GM23248 (cell line): ENCODE measurements around the gene HDAC4.

Experiments
- EZH2 ChIP-seq: fragments of 200-600 bp; sonication (generic); IDR thresholded peaks from 2 replicates; pipeline ENCODE4 v1.6.1; 2018; ENCODE audit warnings: antibody characterized with exemption, mild to moderate bottlenecking; ENCODE audit not compliant: insufficient read depth, poor library complexity, severe bottlenecking
- EZH2phosphoT487 ChIP-seq: fragments of 200-600 bp; sonication (generic); IDR thresholded peaks from 2 replicates; pipeline ENCODE4 v1.6.1; 2018; ENCODE audit warnings: antibody characterized with exemption, moderate library complexity, mild to moderate bottlenecking, low read depth; ENCODE audit not compliant: insufficient read depth

GRCh38 chr2:239365071-239365781, 35.6 kb downstream of the HDAC4 start:
- TF ChIP-seq EZH2 (no peak), EZH2phosphoT487 (no peak)
